GM21786 (cell line): Measurements from ENCODE around the gene SIX6.
"Not testable (repeated sequence)": the region's sequence is repeated elsewhere in the genome, so short reads cannot be mapped to it uniquely, and the experiment has no call there.

ENCODE experiments used
- ATAC-seq: cut with Tn5 transposase; IDR thresholded peaks from one replicate; pipeline ENCODE4 v1.9.1; 2021; ENCODE audit not compliant: unreplicated experiment

Gene SIX6

DNA sequence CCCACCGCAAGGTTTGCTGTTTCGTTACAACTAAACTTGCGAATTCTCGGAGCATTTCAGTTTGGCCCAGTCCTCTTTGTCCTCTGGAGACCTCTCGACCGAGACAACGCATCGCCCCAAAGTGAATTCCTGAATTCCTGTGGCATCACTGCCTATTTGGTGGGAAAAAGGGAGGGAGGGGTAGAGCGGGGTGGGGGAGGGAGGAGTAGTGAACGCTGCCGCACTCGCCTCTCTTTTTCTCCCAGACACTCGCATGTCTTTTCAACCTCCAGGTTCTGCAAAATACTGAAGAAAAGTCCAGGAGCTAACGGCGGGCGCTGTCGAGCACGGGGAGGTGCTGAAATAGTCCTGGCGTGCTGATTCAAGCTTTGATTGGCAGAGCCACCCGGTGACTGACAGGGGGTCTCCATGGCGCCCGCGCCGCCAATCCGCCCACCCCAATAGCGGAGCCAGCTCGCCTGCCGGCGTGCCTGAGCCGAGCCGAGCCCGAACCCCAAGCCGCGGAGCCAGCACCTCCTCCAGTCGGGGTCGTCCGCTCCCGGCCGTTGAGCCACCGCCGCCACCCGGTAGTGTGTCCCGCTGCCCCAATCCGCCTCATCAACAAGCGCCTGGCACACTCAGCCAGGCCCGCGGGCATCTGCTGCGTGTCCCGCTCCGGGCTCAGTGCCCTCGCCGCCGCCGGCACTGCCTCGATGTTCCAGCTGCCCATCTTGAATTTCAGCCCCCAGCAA is at the start of gene SIX6:
TSS of gene SIX6 (plus strand) at position 440 of the 731 bp plus-strand sequence. CDS start at position 693, 253 bp downstream.
- ATAC-seq, result no peak

DNA sequence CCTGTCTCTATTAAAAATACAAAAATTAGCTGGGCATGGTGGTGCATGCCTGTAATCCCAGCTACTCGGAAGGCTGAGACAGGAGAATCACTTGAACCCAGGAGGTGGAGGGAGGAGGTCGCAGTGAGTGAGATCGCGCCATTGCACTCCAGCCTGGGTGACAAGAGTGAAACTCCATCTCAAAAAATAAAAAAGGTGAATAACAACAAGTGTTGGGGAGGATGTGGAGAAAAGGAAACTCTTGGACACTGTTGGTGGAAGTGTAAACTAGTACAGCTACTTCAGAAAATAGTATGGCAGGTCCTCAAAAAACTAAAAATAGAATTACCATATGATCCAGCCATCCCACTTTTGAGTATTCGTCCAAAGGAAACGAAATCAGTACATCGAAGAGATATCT is 28.7 kb upstream of the SIX6 start:
- not testable (repeated sequence) for ATAC-seq

DNA sequence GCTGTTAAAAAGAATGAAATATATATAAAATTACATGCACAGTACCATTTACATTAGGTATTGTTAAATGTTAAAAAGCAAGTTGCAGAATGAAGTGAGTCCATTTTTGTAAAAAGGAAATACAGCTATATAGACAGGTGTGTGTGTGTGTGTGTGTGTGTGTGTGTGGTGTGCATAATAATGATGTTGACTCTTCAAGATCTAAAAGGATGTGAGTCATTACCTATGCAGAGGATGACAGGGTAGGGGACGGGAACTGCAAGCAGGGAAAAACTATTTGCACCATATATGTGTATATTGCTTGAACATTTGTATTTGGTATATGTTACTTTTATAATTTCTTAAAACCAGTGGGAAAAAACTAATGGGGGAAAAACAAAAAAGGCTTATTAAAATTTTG is 26.2 kb upstream of the SIX6 start:
- no peak for ATAC-seq

DNA sequence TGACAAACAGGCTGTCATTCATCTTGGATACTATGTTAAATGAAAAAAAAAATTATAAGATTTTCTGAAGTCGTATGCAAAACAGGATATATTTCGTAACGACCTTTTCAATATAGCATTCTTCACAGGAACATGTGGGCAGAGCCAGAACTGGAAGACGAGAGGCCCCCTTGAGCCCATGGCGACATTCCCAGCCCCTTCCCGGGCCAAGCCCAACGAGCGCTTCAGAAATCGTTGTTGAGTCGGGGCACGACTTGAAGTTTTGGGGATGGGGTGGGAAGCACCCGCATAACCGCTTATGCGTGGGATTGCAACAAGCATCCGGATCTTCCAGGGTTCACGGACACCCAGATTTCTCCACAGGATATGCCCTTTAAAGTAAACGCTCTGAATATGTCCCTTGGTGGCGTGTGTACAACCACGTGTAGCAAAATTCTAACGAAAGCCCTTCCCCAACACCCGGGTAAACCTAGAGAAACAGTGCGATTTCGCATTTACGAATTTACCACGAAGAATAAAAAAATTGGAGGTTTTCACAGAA is 23.8 kb upstream of the SIX6 start:
- no peak for ATAC-seq

GRCh38 chr14:60485598-60486251 is 23.2 kb upstream of the SIX6 start, which contains the start of gene C14orf39:
TSS of gene C14orf39 (minus strand) at chr14:60486063. CDS start at chr14:60485078, 985 bp downstream.
- ATAC-seq, result no peak

GRCh38 chr14:60487211-60487610 is 21.7 kb upstream of the SIX6 start:
- ATAC-seq, result no peak

- no peak for ATAC-seq
These were observed 20.8 kb upstream of the SIX6 start for GRCh38 chr14:60488175-60488574.

DNA sequence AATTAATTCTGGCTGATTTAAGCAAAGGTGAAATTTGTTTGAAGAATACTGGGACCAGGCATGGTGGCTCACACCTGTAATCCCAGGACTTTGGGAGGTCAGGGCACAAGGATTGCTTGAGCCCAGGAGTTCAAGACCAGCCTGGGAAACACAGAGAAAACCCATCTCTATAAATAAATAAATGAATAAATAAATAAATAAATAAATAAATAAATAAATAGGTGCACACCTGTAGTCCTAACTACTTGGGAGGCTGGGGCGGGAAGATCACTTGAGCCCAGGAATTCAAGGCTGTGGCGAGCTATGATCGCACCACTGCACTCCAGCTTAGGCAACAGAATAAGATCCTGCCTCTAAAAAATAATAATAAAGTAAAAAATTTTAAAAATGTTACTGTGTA is 18.7 kb upstream of the SIX6 start:
- ATAC-seq, result no peak

GRCh38 chr14:60495946-60496345 is 13.0 kb upstream of the SIX6 start:
- no peak for ATAC-seq

DNA sequence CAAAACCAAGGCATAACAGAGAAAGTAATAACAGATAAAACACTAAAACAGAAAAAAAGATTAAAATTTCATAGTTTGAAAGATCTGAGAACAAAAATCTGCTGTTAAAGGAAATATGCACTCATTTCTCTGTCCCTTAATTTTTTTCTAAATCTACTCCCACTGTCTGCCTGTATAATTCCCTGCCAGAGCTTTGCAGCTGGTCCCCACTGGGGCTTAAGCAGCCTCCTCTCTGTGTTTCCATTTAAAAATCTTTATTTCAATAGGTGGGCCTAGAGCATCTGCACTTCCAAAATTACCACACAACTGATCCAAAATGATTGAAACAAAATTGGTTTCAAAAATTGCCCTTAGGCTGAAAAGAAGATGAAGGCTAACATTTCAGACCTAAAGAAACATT is 6.4 kb upstream of the SIX6 start:
- no peak for ATAC-seq

GRCh38 chr14:60505448-60505847 is 3.5 kb upstream of the SIX6 start:
- no peak for ATAC-seq

- no peak for ATAC-seq
These were observed 2.9 kb upstream of the SIX6 start for GRCh38 chr14:60506010-60506409.

GRCh38 chr14:60506462-60506984 is 2.4 kb upstream of the SIX6 start:
- ATAC-seq, result no peak

- ATAC-seq, result no peak
These were observed 1.7 kb upstream of the SIX6 start for GRCh38 chr14:60506985-60507829.

DNA sequence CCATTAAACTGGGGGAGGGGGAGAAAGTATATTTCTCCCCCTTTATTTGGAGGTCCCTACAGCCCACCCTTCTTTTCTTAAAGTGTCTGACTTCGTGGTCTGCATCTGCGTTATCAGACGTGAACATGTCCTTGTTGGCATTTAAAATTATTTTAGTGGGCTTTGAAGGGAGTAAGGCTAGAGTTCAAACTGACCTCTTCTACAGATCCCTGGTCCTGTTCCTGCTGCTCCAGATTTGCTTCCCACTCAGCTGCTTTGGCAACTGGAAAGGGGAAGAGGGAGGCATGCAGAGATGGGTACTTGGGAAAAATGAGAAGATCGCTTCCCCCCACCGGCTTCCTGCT is 611 bp upstream of the SIX6 start:
- ATAC-seq, result no peak

DNA sequence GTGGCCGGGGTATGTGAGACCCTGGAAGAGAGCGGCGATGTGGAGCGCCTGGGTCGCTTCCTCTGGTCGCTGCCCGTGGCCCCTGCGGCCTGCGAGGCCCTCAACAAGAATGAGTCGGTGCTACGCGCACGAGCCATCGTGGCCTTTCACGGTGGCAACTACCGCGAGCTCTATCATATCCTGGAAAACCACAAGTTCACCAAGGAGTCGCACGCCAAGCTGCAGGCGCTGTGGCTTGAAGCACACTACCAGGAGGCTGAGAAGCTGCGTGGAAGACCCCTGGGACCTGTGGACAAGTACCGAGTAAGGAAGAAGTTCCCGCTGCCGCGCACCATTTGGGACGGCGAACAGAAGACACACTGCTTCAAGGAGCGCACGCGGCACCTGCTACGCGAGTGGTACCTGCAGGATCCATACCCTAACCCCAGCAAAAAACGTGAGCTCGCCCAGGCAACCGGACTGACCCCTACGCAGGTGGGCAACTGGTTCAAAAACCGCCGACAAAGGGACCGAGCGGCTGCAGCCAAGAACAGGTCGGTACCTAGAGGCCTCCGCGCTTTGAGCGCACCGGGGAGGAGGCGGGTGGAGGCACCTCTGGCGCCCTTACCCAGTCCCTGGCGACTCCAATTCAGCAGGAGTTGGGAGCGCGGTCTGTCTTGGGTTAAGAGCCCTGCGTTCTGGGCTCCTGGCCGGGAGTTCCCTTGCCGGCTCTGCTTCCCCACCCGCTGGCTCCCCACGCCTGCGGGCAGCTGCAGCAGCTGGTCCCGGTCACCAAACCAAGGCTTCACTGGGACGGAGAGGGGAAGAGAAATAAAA is 700 bp downstream of the SIX6 start:
- no peak for ATAC-seq

DNA sequence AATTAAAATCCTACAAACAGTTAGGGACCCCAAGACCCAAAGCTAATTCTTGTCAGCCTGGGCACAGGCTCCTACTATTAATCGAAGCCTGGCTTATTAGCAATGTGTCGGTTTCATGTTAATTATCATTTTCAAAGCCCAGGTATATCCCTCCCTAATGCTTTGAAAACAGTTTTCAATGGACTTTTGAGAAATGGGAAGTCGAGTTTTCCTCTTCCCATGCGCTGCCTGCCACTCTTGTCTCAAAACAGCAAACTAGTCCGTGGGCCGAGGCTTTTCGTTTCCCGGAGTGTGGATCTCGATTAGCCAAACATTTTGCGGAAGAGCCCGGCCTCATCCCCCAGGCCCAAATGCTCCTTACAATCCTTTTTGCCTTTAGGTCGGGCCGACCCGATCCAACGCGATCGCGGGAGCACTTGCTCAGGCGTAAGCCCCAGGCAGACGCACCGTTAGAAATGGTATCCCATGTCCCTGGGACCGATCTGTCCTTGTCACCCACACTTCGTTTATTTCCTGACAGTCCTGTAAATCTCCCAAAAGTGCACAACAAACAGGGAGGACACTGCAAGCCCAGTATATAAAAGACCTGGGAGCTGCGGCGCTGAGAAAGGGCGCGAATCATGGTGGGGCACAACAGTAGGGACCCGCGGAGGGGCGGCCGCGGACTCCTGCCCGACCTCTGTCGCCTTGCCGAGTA is 1.5 kb downstream of the SIX6 start:
- no peak for ATAC-seq

DNA sequence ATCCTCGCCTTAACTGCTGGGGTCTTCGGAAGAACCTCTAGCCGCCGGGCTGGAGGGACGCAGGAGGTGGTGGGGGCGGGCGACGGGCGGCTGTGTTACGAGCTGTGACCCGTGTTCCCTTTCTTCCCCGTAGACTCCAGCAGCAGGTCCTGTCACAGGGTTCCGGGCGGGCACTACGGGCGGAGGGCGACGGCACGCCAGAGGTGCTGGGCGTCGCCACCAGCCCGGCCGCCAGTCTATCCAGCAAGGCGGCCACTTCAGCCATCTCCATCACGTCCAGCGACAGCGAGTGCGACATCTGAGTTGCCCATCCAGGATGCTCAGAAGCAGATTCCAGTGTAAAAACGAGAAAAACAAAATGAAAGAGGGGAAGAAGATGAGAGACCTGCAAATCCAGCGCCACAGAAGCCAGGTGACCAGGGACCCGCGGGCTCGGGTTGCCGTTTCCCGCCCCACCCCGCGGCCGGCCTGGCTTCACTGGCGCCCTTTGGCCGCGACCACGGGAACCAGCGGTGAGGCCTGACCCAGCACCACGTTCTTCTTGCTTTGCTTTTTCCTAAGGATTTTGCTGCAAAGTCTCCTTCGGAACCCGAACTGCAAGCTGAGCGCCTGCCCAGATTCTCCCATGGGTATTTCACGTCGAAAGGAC is 2.1 kb downstream of the SIX6 start:
- ATAC-seq, result no peak

DNA sequence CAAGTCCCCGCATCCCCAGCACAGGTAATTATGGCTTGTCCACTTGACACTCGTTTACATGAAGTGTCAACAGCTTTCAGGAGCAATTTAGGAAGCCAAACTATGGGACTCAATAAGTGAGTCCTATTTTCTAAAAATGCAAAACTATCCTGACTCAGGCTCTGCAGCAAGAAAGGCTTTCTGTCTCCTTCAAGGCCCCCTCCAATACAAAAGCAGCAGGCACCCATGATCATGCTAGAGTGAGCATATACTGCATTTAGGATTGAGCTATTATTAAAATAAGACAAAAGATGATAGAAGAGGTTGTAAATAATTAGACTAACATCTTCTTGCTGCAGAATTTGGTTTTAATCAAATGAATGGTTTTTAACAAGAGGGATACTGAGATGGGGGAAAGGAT is 3.2 kb downstream of the SIX6 start:
- ATAC-seq, result no peak
